GM12878 (cell line): ENCODE results near the gene RHBDF2. TPM values are rescaled to one million over a fixed set of nuclear protein-coding genes. Genes with fewer than 3 reads are reported as not detected.

Source experiments
- ATAC-seq: fragments of 200-7000 bp; cut with Tn5 transposase; 3 replicates; pipeline ENCODE4 v1.9.1; 2020; ENCODE audit warnings: mild to moderate bottlenecking, moderate library complexity
- BruUV-seq: library from RNA; stranded (reverse); fragments of 400-500 nt; replicated peaks from 2 replicates; lab custom pipeline; 2021; lab: Mats Ljungman, UMichigan
- CTCF ChIA-PET: fragments of 300-600 bp; sonication (Branson Sonifier 250); formaldehyde crosslinking; extraction: SDS; loops from one replicate; lab custom pipeline; 2021; ENCODE audit warnings: inconsistent platforms; lab: Yijun Ruan, JAX
- POLR2A ChIA-PET: fragments of 350-600 bp; formaldehyde crosslinking; extraction: SDS; loops from one replicate; lab custom pipeline; 2021; ENCODE audit warnings: inconsistent platforms; lab: Charles Lee
- RAD21 ChIA-PET: fragments of 300-600 bp; sonication (Branson Sonifier 250); formaldehyde crosslinking; loops from one replicate; lab custom pipeline; 2023; ENCODE audit warnings: antibody characterized with exemption; ENCODE audit not compliant: unreplicated experiment; lab: Charles Lee
- SMC1A ChIA-PET: fragments of 300-600 bp; sonication (Branson Sonifier 250); formaldehyde crosslinking; loops from one replicate; lab custom pipeline; 2023; ENCODE audit not compliant: unreplicated experiment, uncharacterized antibody; lab: Charles Lee
- DNase-seq: peaks from one replicate; pipeline ENCODE4 v3.0.0-alpha.2; 2011; ENCODE audit warnings: low read depth, low spot score
- FAIRE-seq: peaks from 3 replicates; lab custom pipeline; 2011; peaks lifted over from hg19 to GRCh38; lab: Jason Lieb, UNC
- H2AFZ ChIP-seq: 2 replicates; pipeline ENCODE4 v1.6.0; 2011; ENCODE audit warnings: low read depth, low read length, control low read depth; ENCODE audit not compliant: control insufficient read depth
- H3K27ac ChIP-seq: 2 replicates; pipeline ENCODE4 v1.5.1; 2011; ENCODE audit warnings: control low read depth; ENCODE audit not compliant: control insufficient read depth, insufficient read depth
- H3K27me3 ChIP-seq, 2 experiments: replicated peaks in 1 of 2; 2 replicates each; pipeline versions ENCODE4 v1.6.0 to v1.6.1; 2011; ENCODE audit warnings: low read length in 1 of 2; ENCODE audit not compliant: control insufficient read depth in 2 of 2, insufficient read depth in 2 of 2
- H3K36me3 ChIP-seq, 2 experiments: 2 replicates each; pipeline ENCODE4 v1.5.1; 2011; ENCODE audit warnings: low read length in 1 of 2; ENCODE audit not compliant: control insufficient read depth in 2 of 2, insufficient read depth in 2 of 2
- H3K4me1 ChIP-seq: 2 replicates; pipeline ENCODE4 v1.6.1; 2011; ENCODE audit warnings: mild to moderate bottlenecking, low read length, moderate library complexity, mixed read lengths; ENCODE audit not compliant: control insufficient read depth, insufficient read depth
- H3K4me2 ChIP-seq: 2 replicates; pipeline ENCODE4 v1.6.0; 2011; ENCODE audit warnings: control low read depth; ENCODE audit not compliant: control insufficient read depth, insufficient read depth
- H3K4me3 ChIP-seq: fragments of 200-600 bp; sonication (generic); 2 replicates; pipeline ENCODE4 v1.5.1; 2016
- H3K79me2 ChIP-seq: 2 replicates; pipeline ENCODE4 v1.6.0; 2011; ENCODE audit warnings: low read length; ENCODE audit not compliant: control insufficient read depth, insufficient read depth
- H3K9ac ChIP-seq: 2 replicates; pipeline ENCODE4 v1.8.0; 2011; ENCODE audit warnings: low read length, control low read depth, mixed read lengths; ENCODE audit not compliant: control insufficient read depth, insufficient read depth
- H3K9me3 ChIP-seq: replicated peaks from 3 replicates; pipeline ENCODE4 v1.5.1; 2011; ENCODE audit warnings: mild to moderate bottlenecking, low read length; ENCODE audit not compliant: control insufficient read depth, insufficient read depth
- H4K20me1 ChIP-seq: 2 replicates; pipeline ENCODE4 v1.6.0; 2011; ENCODE audit not compliant: control insufficient read depth, insufficient read depth
- DPF2 ChIP-seq: fragments of 450-650 bp; IDR thresholded peaks from 2 replicates; pipeline ENCODE4 v1.6.1; 2017; ENCODE audit warnings: mild to moderate bottlenecking
- EP300 ChIP-seq, 2 experiments: fragments of 150-350 bp in 1 of 2; IDR thresholded peaks; 2 replicates each; pipeline ENCODE4 v1.6.1; 2011 to 2012; ENCODE audit warnings: low read depth in 2 of 2, low read length in 2 of 2, borderline replicate concordance in 1 of 2, improper control_type of control experiment in 1 of 2, inconsistent platforms in 1 of 2; ENCODE audit not compliant: control insufficient read depth in 1 of 2
- MTA2 ChIP-seq: fragments of 450-650 bp; IDR thresholded peaks from 2 replicates; pipeline ENCODE4 v1.6.1; 2016; ENCODE audit warnings: low read depth, mild to moderate bottlenecking, moderate library complexity
- MXI1 ChIP-seq: fragments of 150-350 bp; IDR thresholded peaks from 2 replicates; pipeline ENCODE4 v1.6.1; 2011; ENCODE audit warnings: low read depth, mild to moderate bottlenecking, inconsistent platforms, low read length, improper control_type of control experiment
- SMC3 ChIP-seq: IDR thresholded peaks from 2 replicates; pipeline ENCODE4 v1.6.1; 2011; ENCODE audit warnings: low read length, improper control_type of control experiment, borderline replicate concordance
- SP1 ChIP-seq: IDR thresholded peaks from one replicate; pipeline ENCODE4 v1.6.1; 2011; ENCODE audit warnings: low read depth, low read length
- SUZ12 ChIP-seq: fragments of 200-600 bp; sonication (generic); IDR thresholded peaks from one replicate; pipeline ENCODE4 v1.6.1; 2018; ENCODE audit warnings: antibody characterized with exemption, mild to moderate bottlenecking; ENCODE audit not compliant: unreplicated experiment
- YBX1 ChIP-seq: fragments of 450-650 bp; IDR thresholded peaks from 2 replicates; pipeline ENCODE4 v1.6.1; 2016; ENCODE audit warnings: antibody characterized with exemption
- ZNF24 ChIP-seq: fragments of 450-650 bp; IDR thresholded peaks from 2 replicates; pipeline ENCODE4 v1.6.1; 2017; ENCODE audit warnings: antibody characterized with exemption, mild to moderate bottlenecking
- WGBS: methylation state at CpG from one replicate; pipeline ENCODE4 v1.1.6; 2016; ENCODE audit warnings: low lambda C conversion rate; ENCODE audit not compliant: insufficient replicate concordance, insufficient coverage; ENCODE audit errors: missing lambda C conversion rate; 5-methylcytosine and 5-hydroxymethylcytosine counted together
- in situ Hi-C: fragments of 300-500 bp; cut with MboI; formaldehyde crosslinking; loops from 9 replicates; pipeline ENCODE4 v1.14.3; 2018; ENCODE audit warnings: mixed read lengths
- intact Hi-C: fragments of 100-400 bp; cut with micrococcal nuclease; formaldehyde crosslinking; loops from one replicate; pipeline ENCODE4 v1.14.2; 2022; ENCODE audit not compliant: unreplicated experiment
- polyA plus RNA-seq, 11 experiments: library from polyadenylated mRNA; depleted of rRNA in 4 of 11; unstranded in 6 of 11; stranded (reverse) in 5 of 11; fragments of >200 nt; fragmentation: Nextera tagmentation in 4 of 11; fragmentation: Illumina TruSeq in 1 of 11; extraction: Ambion mirVana in 4 of 11; extraction: Trizol in 1 of 11; gene quantifications; 1 replicate in 1 of 11; 2 replicates in 10 of 11; pipeline versions ENCODE4 v1.2.1 to v1.2.3, GENCODE V29; 2011 to 2016; ENCODE audit warnings: inconsistent platforms in 2 of 11, missing spikeins in 2 of 11, low read depth in 1 of 11
- total RNA-seq, 4 experiments: library from RNA; depleted of rRNA in 3 of 4; stranded (reverse); fragments of >200 nt in 3 of 4; fragmentation: Illumina TruSeq in 1 of 4; extraction: Trizol in 1 of 4; gene quantifications; 2 replicates each; pipeline versions ENCODE4 v1.2.1 to v1.2.3, GENCODE V29; 2013 to 2021
- TF ChIP-seq, protein P1 (sequence below): IDR thresholded peaks from 2 replicates; pipeline ENCODE4 v1.6.1; 2012; ENCODE audit warnings: improper control_type of control experiment, low read depth, low read length; ENCODE audit not compliant: insufficient replicate concordance
- TF ChIP-seq, protein P2 (sequence below): fragments of 450-650 bp; IDR thresholded peaks from 2 replicates; pipeline ENCODE4 v1.6.1; 2016; ENCODE audit warnings: mild to moderate bottlenecking, moderate library complexity, borderline replicate concordance

The RHBDF2 gene
- total and polyA plus RNA-seq, 10 of the 15 experiments (the other 5 are each of a cell fraction or from before 2014, with no cell fraction given), result 0.97 to 43.0 (median 18.7) TPM

DNA sequence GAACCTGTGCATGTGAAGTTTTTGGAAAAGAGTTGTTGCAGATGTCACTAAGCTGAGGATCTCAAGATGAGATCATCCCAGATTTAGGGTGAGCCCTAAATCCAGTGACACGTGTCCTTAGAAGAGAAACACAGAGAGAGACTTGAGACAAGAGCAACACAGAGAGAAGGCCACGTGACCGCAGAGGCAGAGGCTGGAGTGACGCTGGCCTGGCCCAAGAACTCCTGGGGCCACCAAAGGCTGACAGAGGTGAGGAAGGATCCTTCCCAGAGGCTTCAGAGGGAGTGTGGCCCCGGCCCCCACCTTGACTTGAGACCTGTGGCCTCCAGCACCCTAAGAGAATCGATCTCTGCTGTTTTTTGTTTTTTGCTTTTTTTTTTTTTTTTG, 12.1 kb upstream of the RHBDF2 start:
- H3K79me2 ChIP-seq, result no peaks in the 10 kb centered on the region
- ChIA-PET SMC1A (interaction anchor here (1.3 kb wide), 1 partner anchor 101 kb away, joined by 3 read pairs; no protein-coding TSS in a partner anchor), POLR2A (interaction anchor here (0.6 kb wide), 3 partner anchors 32 to 940 kb away, joined by 3 to 6 read pairs (median 6); no protein-coding TSS in a partner anchor), CTCF (interaction anchor here (0.5 to 2.0 kb wide), 4 partner anchors 26 to 183 kb away, joined by 3 to 7 read pairs (median 4); no protein-coding TSS in a partner anchor), RAD21 (interaction anchor here (0.7 to 1.2 kb wide), 3 partner anchors 10 to 128 kb away, joined by 3 read pairs; no protein-coding TSS in a partner anchor)
- DNase-seq, result no peak
- no peak overlapping the region for H3K4me3 ChIP-seq
- intact Hi-C loops, result no loop called here
- no peaks in the 10 kb centered on the region for H3K36me3 ChIP-seq
- no peak overlapping the region for H3K4me2 ChIP-seq
- H3K27me3 ChIP-seq, result no peaks in the 10 kb centered on the region
- H3K27ac ChIP-seq, result no peak overlapping the region
- H4K20me1 ChIP-seq, result no peaks in the 10 kb centered on the region
- no peaks in the 10 kb centered on the region for H3K9me3 ChIP-seq
- BruUV-seq, result no TSS peak
- in situ Hi-C loops, result no loop called here
- WGBS, result 73% methylated on average over 6 of the region's 6 CpGs
- peaks cover 18% of the 10 kb centered on the region for H3K4me1 ChIP-seq
- no peak for ATAC-seq
- no peak overlapping the region for H2AFZ ChIP-seq
- no peak for FAIRE-seq
- no peak overlapping the region for H3K9ac ChIP-seq
- TF ChIP-seq, protein P1, sequence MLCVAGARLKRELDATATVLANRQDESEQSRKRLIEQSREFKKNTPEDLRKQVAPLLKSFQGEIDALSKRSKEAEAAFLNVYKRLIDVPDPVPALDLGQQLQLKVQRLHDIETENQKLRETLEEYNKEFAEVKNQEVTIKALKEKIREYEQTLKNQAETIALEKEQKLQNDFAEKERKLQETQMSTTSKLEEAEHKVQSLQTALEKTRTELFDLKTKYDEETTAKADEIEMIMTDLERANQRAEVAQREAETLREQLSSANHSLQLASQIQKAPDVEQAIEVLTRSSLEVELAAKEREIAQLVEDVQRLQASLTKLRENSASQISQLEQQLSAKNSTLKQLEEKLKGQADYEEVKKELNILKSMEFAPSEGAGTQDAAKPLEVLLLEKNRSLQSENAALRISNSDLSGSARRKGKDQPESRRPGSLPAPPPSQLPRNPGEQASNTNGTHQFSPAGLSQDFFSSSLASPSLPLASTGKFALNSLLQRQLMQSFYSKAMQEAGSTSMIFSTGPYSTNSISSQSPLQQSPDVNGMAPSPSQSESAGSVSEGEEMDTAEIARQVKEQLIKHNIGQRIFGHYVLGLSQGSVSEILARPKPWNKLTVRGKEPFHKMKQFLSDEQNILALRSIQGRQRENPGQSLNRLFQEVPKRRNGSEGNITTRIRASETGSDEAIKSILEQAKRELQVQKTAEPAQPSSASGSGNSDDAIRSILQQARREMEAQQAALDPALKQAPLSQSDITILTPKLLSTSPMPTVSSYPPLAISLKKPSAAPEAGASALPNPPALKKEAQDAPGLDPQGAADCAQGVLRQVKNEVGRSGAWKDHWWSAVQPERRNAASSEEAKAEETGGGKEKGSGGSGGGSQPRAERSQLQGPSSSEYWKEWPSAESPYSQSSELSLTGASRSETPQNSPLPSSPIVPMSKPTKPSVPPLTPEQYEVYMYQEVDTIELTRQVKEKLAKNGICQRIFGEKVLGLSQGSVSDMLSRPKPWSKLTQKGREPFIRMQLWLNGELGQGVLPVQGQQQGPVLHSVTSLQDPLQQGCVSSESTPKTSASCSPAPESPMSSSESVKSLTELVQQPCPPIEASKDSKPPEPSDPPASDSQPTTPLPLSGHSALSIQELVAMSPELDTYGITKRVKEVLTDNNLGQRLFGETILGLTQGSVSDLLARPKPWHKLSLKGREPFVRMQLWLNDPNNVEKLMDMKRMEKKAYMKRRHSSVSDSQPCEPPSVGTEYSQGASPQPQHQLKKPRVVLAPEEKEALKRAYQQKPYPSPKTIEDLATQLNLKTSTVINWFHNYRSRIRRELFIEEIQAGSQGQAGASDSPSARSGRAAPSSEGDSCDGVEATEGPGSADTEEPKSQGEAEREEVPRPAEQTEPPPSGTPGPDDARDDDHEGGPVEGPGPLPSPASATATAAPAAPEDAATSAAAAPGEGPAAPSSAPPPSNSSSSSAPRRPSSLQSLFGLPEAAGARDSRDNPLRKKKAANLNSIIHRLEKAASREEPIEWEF, result no peak
- TF ChIP-seq SP1 (no peak), YBX1 (no peak), DPF2 (no peak), MXI1 (no peak), MTA2 (no peak), EP300 (IDR thresholded peaks at IDR 0.05; ENCODE audit: borderline replicate concordance in 1 of 2, control insufficient read depth in 1 of 2, low read depth in 2 of 2, low read length in 2 of 2) (no peak), SUZ12 (no peak), ZNF24 (no peak), SMC3 (no peak)
- TF ChIP-seq, protein P2, sequence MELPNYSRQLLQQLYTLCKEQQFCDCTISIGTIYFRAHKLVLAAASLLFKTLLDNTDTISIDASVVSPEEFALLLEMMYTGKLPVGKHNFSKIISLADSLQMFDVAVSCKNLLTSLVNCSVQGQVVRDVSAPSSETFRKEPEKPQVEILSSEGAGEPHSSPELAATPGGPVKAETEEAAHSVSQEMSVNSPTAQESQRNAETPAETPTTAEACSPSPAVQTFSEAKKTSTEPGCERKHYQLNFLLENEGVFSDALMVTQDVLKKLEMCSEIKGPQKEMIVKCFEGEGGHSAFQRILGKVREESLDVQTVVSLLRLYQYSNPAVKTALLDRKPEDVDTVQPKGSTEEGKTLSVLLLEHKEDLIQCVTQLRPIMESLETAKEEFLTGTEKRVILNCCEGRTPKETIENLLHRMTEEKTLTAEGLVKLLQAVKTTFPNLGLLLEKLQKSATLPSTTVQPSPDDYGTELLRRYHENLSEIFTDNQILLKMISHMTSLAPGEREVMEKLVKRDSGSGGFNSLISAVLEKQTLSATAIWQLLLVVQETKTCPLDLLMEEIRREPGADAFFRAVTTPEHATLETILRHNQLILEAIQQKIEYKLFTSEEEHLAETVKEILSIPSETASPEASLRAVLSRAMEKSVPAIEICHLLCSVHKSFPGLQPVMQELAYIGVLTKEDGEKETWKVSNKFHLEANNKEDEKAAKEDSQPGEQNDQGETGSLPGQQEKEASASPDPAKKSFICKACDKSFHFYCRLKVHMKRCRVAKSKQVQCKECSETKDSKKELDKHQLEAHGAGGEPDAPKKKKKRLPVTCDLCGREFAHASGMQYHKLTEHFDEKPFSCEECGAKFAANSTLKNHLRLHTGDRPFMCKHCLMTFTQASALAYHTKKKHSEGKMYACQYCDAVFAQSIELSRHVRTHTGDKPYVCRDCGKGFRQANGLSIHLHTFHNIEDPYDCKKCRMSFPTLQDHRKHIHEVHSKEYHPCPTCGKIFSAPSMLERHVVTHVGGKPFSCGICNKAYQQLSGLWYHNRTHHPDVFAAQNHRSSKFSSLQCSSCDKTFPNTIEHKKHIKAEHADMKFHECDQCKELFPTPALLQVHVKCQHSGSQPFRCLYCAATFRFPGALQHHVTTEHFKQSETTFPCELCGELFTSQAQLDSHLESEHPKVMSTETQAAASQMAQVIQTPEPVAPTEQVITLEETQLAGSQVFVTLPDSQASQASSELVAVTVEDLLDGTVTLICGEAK, result no peak
